GM18951 (cell line): Measurements from ENCODE around the gene ZC3H7B.

ENCODE experiments used
- POLR2A ChIP-seq: IDR thresholded peaks from 4 replicates; pipeline ENCODE4 v1.6.1; 2011; ENCODE audit warnings: mild to moderate bottlenecking; ENCODE audit not compliant: insufficient read length, insufficient read depth; ENCODE audit errors: extremely low read depth
- in situ Hi-C: fragments of 300-500 bp; cut with MboI; formaldehyde crosslinking; loops from one replicate; pipeline ENCODE4 v1.12.0; 2022; ENCODE audit warnings: low sequenced_read_pairs, mixed read lengths, inconsistent platforms; ENCODE audit not compliant: unreplicated experiment

ZC3H7B gene

GRCh38 chr22:41369837-41370236 lies 68.5 kb downstream of the ZC3H7B start:
- in situ Hi-C loops, result no loop called here
- TF ChIP-seq POLR2A, result no peak

DNA sequence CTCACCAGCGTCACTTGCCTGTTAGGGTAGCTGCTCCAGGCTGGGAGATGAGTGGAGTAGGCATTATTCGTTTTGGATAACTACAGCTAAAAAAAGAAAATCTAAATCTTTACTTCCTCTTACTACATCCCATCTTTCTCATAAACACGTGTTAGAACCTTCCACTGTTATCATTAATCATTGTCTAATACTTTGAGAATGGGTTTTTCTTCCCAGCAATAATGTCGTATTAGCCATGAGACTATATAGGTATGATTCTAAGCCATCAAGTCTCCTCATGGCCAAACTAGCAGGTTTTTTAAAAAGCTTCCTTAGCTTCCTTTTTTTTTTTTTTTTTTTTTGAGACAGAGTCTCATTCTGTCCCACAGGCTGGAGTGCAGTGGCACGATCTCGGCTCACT lies 76.5 kb downstream of the ZC3H7B start:
- in situ Hi-C loops, result no loop called here
- TF ChIP-seq POLR2A, result no peak

- TF ChIP-seq POLR2A, result peak; percentile 61
- in situ Hi-C loops, result no loop called here
These were observed 79.6 kb downstream of the ZC3H7B start for GRCh38 chr22:41380993-41381328.

GRCh38 chr22:41381329-41382097 lies 80.2 kb downstream of the ZC3H7B start, which contains the start of gene TEF:
TEF (plus strand) TSS chr22:41381942; CDS start chr22:41382045, 103 bp downstream.
- in situ Hi-C loops, result no loop called here
- TF ChIP-seq POLR2A, result peak; percentile 54

DNA sequence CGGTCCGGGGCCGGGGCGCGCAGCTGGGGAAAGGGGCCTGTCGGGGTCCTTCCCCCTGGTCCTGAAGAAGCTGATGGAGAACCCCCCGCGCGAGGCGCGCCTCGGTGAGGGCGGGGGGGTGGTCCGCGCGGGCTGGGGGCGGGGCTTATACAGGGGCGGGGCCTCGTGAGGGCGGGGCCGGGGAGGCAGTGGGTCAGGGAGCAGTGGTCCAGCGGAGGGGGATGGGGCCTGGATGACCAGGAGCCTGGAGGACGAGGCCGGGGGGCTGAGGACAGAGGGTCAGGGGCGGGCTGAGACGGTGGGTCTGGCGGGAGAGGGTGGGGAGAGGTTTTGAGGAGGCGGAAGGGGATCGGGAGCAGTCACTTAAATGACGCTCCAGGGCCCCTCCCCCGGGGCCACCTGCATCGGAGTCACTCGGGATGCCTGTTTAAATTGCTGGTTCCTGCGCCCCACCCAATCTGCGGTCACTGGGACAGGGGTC lies 80.8 kb downstream of the ZC3H7B start:
- TF ChIP-seq POLR2A, result no peak
- in situ Hi-C loops, result no loop called here

DNA sequence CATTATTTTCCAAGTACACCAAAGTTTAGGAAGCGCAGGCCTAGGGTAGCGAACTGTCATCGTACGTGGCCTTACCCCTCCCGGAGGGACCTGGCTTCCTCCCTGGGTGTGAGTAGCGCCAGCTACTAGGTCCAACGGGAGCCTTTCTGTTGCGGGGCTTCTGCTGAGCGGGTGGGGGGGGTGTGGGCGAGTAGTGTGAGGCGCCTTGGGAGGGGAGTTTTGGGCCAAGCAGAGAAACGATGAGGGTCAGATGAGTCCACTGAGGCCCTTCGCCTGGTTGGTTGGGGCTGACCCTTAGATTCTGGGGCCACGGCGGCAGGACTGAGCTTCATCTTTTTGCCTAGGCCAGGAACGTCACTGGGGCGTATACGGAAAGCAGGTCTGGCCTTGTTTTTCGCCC lies 81.3 kb downstream of the ZC3H7B start:
- no peak for TF ChIP-seq POLR2A
- in situ Hi-C loops, result no loop called here

GRCh38 chr22:41383085-41383484 lies 81.8 kb downstream of the ZC3H7B start:
- in situ Hi-C loops, result no loop called here
- no peak for TF ChIP-seq POLR2A

DNA sequence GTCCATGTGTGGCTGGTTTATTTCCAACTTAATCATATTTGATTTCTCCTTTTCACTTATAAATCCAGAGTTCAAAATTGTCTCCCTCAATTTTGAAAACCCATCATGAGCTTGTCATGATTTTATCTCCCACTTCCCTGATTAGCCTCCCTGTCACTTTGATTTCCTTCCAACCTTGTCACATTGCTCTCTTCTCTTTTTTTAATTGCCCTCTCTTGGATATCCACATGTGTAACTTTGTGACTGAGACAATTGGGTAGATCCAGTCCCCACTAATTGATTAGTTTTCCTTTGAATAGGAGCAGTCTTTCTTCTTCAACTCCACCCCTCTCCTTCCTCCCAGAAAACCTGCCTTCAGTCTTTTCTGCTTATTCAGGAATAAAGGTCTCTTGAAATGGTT lies 82.8 kb downstream of the ZC3H7B start:
- no peak for TF ChIP-seq POLR2A

GRCh38 chr22:41387341-41387740 lies 86.0 kb downstream of the ZC3H7B start:
- no peak for TF ChIP-seq POLR2A
- in situ Hi-C loops, result no loop called here

More for the DNA sequence above, 82.8 kb downstream of the ZC3H7B start:
- in situ Hi-C loops, result no loop called here

DNA sequence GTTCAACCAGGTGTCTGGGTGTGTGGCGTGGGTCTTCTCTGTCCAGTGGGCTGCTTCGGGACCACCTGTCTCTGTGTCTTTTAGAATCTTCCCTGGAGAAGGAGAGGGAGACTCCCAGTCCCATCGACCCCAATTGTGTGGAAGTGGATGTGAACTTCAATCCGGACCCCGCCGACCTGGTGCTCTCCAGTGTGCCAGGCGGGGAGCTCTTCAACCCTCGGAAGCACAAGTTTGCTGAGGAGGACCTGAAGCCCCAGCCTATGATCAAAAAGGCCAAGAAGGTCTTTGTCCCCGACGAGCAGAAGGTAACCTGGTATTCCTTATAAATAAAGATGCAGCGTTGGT lies 92.7 kb downstream of the ZC3H7B start:
- TF ChIP-seq POLR2A, result no peak
- in situ Hi-C loops, result no loop called here

GRCh38 chr22:41395531-41396240 lies 94.4 kb downstream of the ZC3H7B start:
- in situ Hi-C loops, result no loop called here
- no peak for TF ChIP-seq POLR2A

- in situ Hi-C loops, result no loop called here
- no peak for TF ChIP-seq POLR2A
These were observed 96.0 kb downstream of the ZC3H7B start for GRCh38 chr22:41397143-41397811.

GRCh38 chr22:41398921-41399320 lies 97.6 kb downstream of the ZC3H7B start:
- TF ChIP-seq POLR2A, result no peak
- in situ Hi-C loops, result no loop called here

- no peak for TF ChIP-seq POLR2A
- in situ Hi-C loops, result loop anchor here (5.0 kb wide), 1 partner anchor 130 kb away; no protein-coding TSS in a partner anchor
These were observed 100.7 kb downstream of the ZC3H7B start for GRCh38 chr22:41401781-41402648.

- in situ Hi-C loops, result loop anchor here (5.0 kb wide), 1 partner anchor 129 kb away; no protein-coding TSS in a partner anchor
These were observed 101.5 kb downstream of the ZC3H7B start for GRCh38 chr22:41402851-41403250.
